T-helper 1 cell treated with Interleukin-12 subunit alpha and Interleukin-12 subunit beta and Interleukin-4 antibody, amounts not matched to agents 30 μg/mL and 1 μg/mL, for 36 hours (primary cell): ENCODE measurements around the gene DIP2C.
"Not testable (repeated sequence)": the region's sequence is repeated elsewhere in the genome, so short reads cannot be mapped to it uniquely, and the experiment has no call there.

Experiments
- H3K27ac Mint-ChIP-seq: one replicate; pipeline ENCODE4 v1.8.0; 2021; ENCODE audit warnings: mild to moderate bottlenecking, mixed read lengths
- H3K27me3 Mint-ChIP-seq: one replicate; pipeline ENCODE4 v1.8.0; 2021; ENCODE audit warnings: low read depth, mixed read lengths
- H3K36me3 Mint-ChIP-seq: one replicate; pipeline ENCODE4 v1.8.0; 2021; ENCODE audit warnings: low read depth, mixed read lengths
- H3K4me1 Mint-ChIP-seq: one replicate; pipeline ENCODE4 v1.8.0; 2021; ENCODE audit warnings: low read depth, mixed read lengths
- H3K4me3 Mint-ChIP-seq: one replicate; pipeline ENCODE4 v1.8.0; 2021; ENCODE audit warnings: mild to moderate bottlenecking, moderate library complexity, mixed read lengths
- H3K9me3 Mint-ChIP-seq: one replicate; pipeline ENCODE4 v1.8.0; 2021; ENCODE audit warnings: mixed read lengths

The DIP2C gene

GRCh38 chr10:618229-618989 is 71.1 kb downstream of the DIP2C start:
- H3K4me1 Mint-ChIP-seq = peaks cover 2% of the 10 kb centered on the region
- H3K27me3 Mint-ChIP-seq = peaks cover 13% of the 10 kb centered on the region
- no peak overlapping the region for H3K4me3 Mint-ChIP-seq
- no peak overlapping the region for H3K27ac Mint-ChIP-seq
- H3K36me3 Mint-ChIP-seq = no peaks in the 10 kb centered on the region
- H3K9me3 Mint-ChIP-seq = no peaks in the 10 kb centered on the region

GRCh38 chr10:617471-617870 is 72.0 kb downstream of the DIP2C start:
- no peak overlapping the region for H3K27ac Mint-ChIP-seq
- H3K4me1 Mint-ChIP-seq = peaks cover 2% of the 10 kb centered on the region
- H3K36me3 Mint-ChIP-seq = no peaks in the 10 kb centered on the region
- H3K4me3 Mint-ChIP-seq = no peak overlapping the region
- H3K27me3 Mint-ChIP-seq = peaks cover 13% of the 10 kb centered on the region
- no peaks in the 10 kb centered on the region for H3K9me3 Mint-ChIP-seq

- Mint-ChIP-seq H3K27ac (no peak overlapping the region), H3K4me1 (peaks cover 2% of the 10 kb centered on the region), H3K4me3 (no peak overlapping the region), H3K27me3 (peaks cover 7% of the 10 kb centered on the region), H3K36me3 (no peaks in the 10 kb centered on the region), H3K9me3 (no peaks in the 10 kb centered on the region)
Observed at GRCh38 chr10:615583-616152, 73.8 kb downstream of the DIP2C start.

- H3K9me3 Mint-ChIP-seq = no peaks in the 10 kb centered on the region
- H3K4me1 Mint-ChIP-seq = no peaks in the 10 kb centered on the region
- peaks cover 3% of the 10 kb centered on the region for H3K27me3 Mint-ChIP-seq
- no peak overlapping the region for H3K27ac Mint-ChIP-seq
- H3K4me3 Mint-ChIP-seq = no peak overlapping the region
- H3K36me3 Mint-ChIP-seq = no peaks in the 10 kb centered on the region
Observed at GRCh38 chr10:614790-615582, 74.5 kb downstream of the DIP2C start.

- Mint-ChIP-seq H3K36me3 (no peaks in the 10 kb centered on the region), H3K4me3 (no peak overlapping the region), H3K9me3 (no peaks in the 10 kb centered on the region), H3K4me1 (no peaks in the 10 kb centered on the region), H3K27ac (no peak overlapping the region), H3K27me3 (no peaks in the 10 kb centered on the region)
Observed at GRCh38 chr10:614139-614711, 75.2 kb downstream of the DIP2C start.

- no peak overlapping the region for H3K4me3 Mint-ChIP-seq
- no peak overlapping the region for H3K27ac Mint-ChIP-seq
- H3K4me1 Mint-ChIP-seq = no peaks in the 10 kb centered on the region
- H3K9me3 Mint-ChIP-seq = no peaks in the 10 kb centered on the region
- no peaks in the 10 kb centered on the region for H3K27me3 Mint-ChIP-seq
- H3K36me3 Mint-ChIP-seq = no peaks in the 10 kb centered on the region
Observed at GRCh38 chr10:613271-614138, 76.0 kb downstream of the DIP2C start.

GRCh38 chr10:612696-613095 is 76.8 kb downstream of the DIP2C start:
- H3K36me3 Mint-ChIP-seq = no peaks in the 10 kb centered on the region

GRCh38 chr10:610642-611305 is 78.7 kb downstream of the DIP2C start:
- H3K4me3 Mint-ChIP-seq, H3K27ac Mint-ChIP-seq: not testable (repeated sequence)

More at GRCh38 chr10:612696-613095, 76.8 kb downstream of the DIP2C start:
- Mint-ChIP-seq H3K27ac (no peak overlapping the region), H3K4me3 (no peak overlapping the region), H3K9me3 (no peaks in the 10 kb centered on the region), H3K27me3 (no peaks in the 10 kb centered on the region), H3K4me1 (no peaks in the 10 kb centered on the region)

GRCh38 chr10:609868-610545 is 79.5 kb downstream of the DIP2C start:
- Mint-ChIP-seq H3K9me3 (no peaks in the 10 kb centered on the region), H3K4me3 (no peak overlapping the region), H3K27me3 (no peaks in the 10 kb centered on the region), H3K36me3 (no peaks in the 10 kb centered on the region), H3K27ac (no peak overlapping the region), H3K4me1 (no peaks in the 10 kb centered on the region)

More at GRCh38 chr10:610642-611305, 78.7 kb downstream of the DIP2C start:
- H3K36me3 Mint-ChIP-seq, H3K9me3 Mint-ChIP-seq, H3K4me1 Mint-ChIP-seq, H3K27me3 Mint-ChIP-seq: not testable (repeated sequence)

- no peaks in the 10 kb centered on the region for H3K9me3 Mint-ChIP-seq
- H3K27ac Mint-ChIP-seq = no peak overlapping the region
- no peak overlapping the region for H3K4me3 Mint-ChIP-seq
- no peaks in the 10 kb centered on the region for H3K4me1 Mint-ChIP-seq
- no peaks in the 10 kb centered on the region for H3K36me3 Mint-ChIP-seq
- no peaks in the 10 kb centered on the region for H3K27me3 Mint-ChIP-seq
Observed at GRCh38 chr10:609262-609658, 80.2 kb downstream of the DIP2C start.

GRCh38 chr10:608331-609261 is 80.9 kb downstream of the DIP2C start:
- H3K4me1 Mint-ChIP-seq = no peaks in the 10 kb centered on the region
- no peaks in the 10 kb centered on the region for H3K9me3 Mint-ChIP-seq
- H3K27ac Mint-ChIP-seq = no peak overlapping the region
- no peak overlapping the region for H3K4me3 Mint-ChIP-seq
- no peaks in the 10 kb centered on the region for H3K27me3 Mint-ChIP-seq
- no peaks in the 10 kb centered on the region for H3K36me3 Mint-ChIP-seq

GRCh38 chr10:607545-608185 is 81.8 kb downstream of the DIP2C start:
- no peaks in the 10 kb centered on the region for H3K4me1 Mint-ChIP-seq
- H3K9me3 Mint-ChIP-seq = no peaks in the 10 kb centered on the region
- no peaks in the 10 kb centered on the region for H3K36me3 Mint-ChIP-seq
- H3K27ac Mint-ChIP-seq = no peak overlapping the region
- H3K4me3 Mint-ChIP-seq = no peak overlapping the region
- no peaks in the 10 kb centered on the region for H3K27me3 Mint-ChIP-seq
